A549 (cell line): ENCODE results near the gene USP15. TPM values are rescaled to one million over a fixed set of nuclear protein-coding genes. Genes with fewer than 3 reads are reported as not detected.

Experiments
- ATAC-seq, 2 experiments: fragments of 200-7000 bp in 1 of 2; fragments of >200 bp in 1 of 2; cut with Nextera tagmentation in 1 of 2; cut with Tn5 transposase in 1 of 2; 3 replicates each; pipeline versions ENCODE4 v1.8.0 to v1.9.1; 2018 to 2020; ENCODE audit warnings: mild to moderate bottlenecking in 1 of 2, moderate library complexity in 1 of 2
- CTCF ChIA-PET: fragments of 300-600 bp; sonication (Branson Sonifier 250); formaldehyde crosslinking; extraction: SDS; loops from one replicate; lab custom pipeline; 2021; ENCODE audit warnings: antibody characterized with exemption, inconsistent platforms; lab: Yijun Ruan, JAX
- POLR2A ChIA-PET: fragments of 350-600 bp; formaldehyde crosslinking; extraction: SDS; loops from one replicate; lab custom pipeline; 2021; ENCODE audit warnings: antibody characterized with exemption, inconsistent platforms; lab: Yijun Ruan, JAX
- DNase-seq, 2 experiments: peaks; one replicate each; pipeline versions ENCODE4 v3.0.0 to v3.0.0-alpha.2; 2011 to 2016; ENCODE audit warnings: low read depth in 1 of 2, low spot score in 1 of 2
- FAIRE-seq: peaks from 2 replicates; lab custom pipeline; 2011; peaks lifted over from hg19 to GRCh38; lab: Jason Lieb, UNC
- H3K27ac ChIP-seq, 2 experiments: fragments of >200 bp; sonication (Bioruptor Twin); formaldehyde crosslinking; 3 replicates each; pipeline ENCODE4 v1.5.1; 2016 to 2017
- H3K4me1 ChIP-seq: fragments of >200 bp; sonication (Bioruptor Twin); formaldehyde crosslinking; 3 replicates; pipeline ENCODE4 v1.6.1; 2016
- H3K4me2 ChIP-seq: fragments of >200 bp; sonication (Bioruptor Twin); formaldehyde crosslinking; 3 replicates; pipeline ENCODE4 v1.6.1; 2016
- H3K4me3 ChIP-seq: fragments of >200 bp; sonication (Bioruptor Twin); formaldehyde crosslinking; 3 replicates; pipeline ENCODE4 v1.5.1; 2016
- H3K9me3 ChIP-seq: fragments of >200 bp; sonication (Bioruptor Twin); formaldehyde crosslinking; 3 replicates; pipeline ENCODE4 v1.6.1; 2016
- BCL3 ChIP-seq: fragments of >200 bp; sonication (Bioruptor Twin); formaldehyde crosslinking; IDR thresholded peaks from 3 replicates; pipeline ENCODE4 v1.6.1; 2016
- BHLHE40 ChIP-seq: IDR thresholded peaks from 2 replicates; pipeline ENCODE4 v1.6.1; 2012; ENCODE audit warnings: low read depth, low read length, inconsistent platforms
- CBX2 ChIP-seq: fragments of 200-600 bp; sonication (generic); IDR thresholded peaks from 2 replicates; pipeline ENCODE4 v1.6.1; 2016; ENCODE audit warnings: low read depth, mild to moderate bottlenecking, borderline replicate concordance
- CEBPB ChIP-seq, 2 experiments: fragments of >200 bp in 1 of 2; sonication (Bioruptor Twin) in 1 of 2; formaldehyde crosslinking in 1 of 2; IDR thresholded peaks; 2 replicates each; pipeline ENCODE4 v1.6.1; 2012 to 2016
- CHD2 ChIP-seq: fragments of 150-350 bp; IDR thresholded peaks from 2 replicates; pipeline ENCODE4 v1.6.1; 2014; ENCODE audit warnings: low read length; ENCODE audit not compliant: partially characterized antibody
- CHD4 ChIP-seq: fragments of 200-600 bp; sonication (generic); IDR thresholded peaks from 2 replicates; pipeline ENCODE4 v1.6.1; 2016; ENCODE audit warnings: antibody characterized with exemption, mild to moderate bottlenecking, borderline replicate concordance
- EHF ChIP-seq: fragments of 250-450 bp; sonication (Bioruptor Pico); IDR thresholded peaks from 2 replicates; pipeline ENCODE4 v1.5.0; 2020; ENCODE audit warnings: mild to moderate bottlenecking
- FOSB ChIP-seq: fragments of 250-450 bp; sonication (Bioruptor Pico); IDR thresholded peaks from 2 replicates; pipeline ENCODE4 v1.5.0; 2020; ENCODE audit warnings: mild to moderate bottlenecking, moderate library complexity
- FOXS1 ChIP-seq: fragments of 250-450 bp; sonication (Bioruptor Pico); IDR thresholded peaks from 2 replicates; pipeline ENCODE4 v1.5.0; 2020; ENCODE audit warnings: mild to moderate bottlenecking, moderate library complexity
- HDAC2 ChIP-seq: fragments of 200-600 bp; sonication (generic); IDR thresholded peaks from 2 replicates; pipeline ENCODE4 v1.6.1; 2016
- HEYL ChIP-seq: fragments of 250-450 bp; sonication (Bioruptor Pico); IDR thresholded peaks from 2 replicates; pipeline ENCODE4 v1.8.0; 2021; ENCODE audit warnings: mild to moderate bottlenecking, moderate library complexity
- HOXB13 ChIP-seq: fragments of 250-450 bp; sonication (Bioruptor Pico); IDR thresholded peaks from 2 replicates; pipeline ENCODE4 v1.5.0; 2020; ENCODE audit warnings: low read depth, mild to moderate bottlenecking, moderate library complexity
- JUNB ChIP-seq: fragments of >200 bp; sonication (Bioruptor Twin); formaldehyde crosslinking; IDR thresholded peaks from 2 replicates; pipeline ENCODE4 v1.6.1; 2016
- MAX ChIP-seq: IDR thresholded peaks from 2 replicates; pipeline ENCODE4 v1.6.1; 2012
- MAZ ChIP-seq: fragments of 150-350 bp; IDR thresholded peaks from 2 replicates; pipeline ENCODE4 v1.6.1; 2014; ENCODE audit warnings: antibody characterized with exemption, low read depth, low read length, borderline replicate concordance
- MYC ChIP-seq: IDR thresholded peaks from 2 replicates; pipeline ENCODE4 v1.6.1; 2012; ENCODE audit warnings: mild to moderate bottlenecking, inconsistent platforms, low read length, improper control_type of control experiment, borderline replicate concordance
- NPAS2 ChIP-seq: fragments of 250-450 bp; sonication (Bioruptor Pico); IDR thresholded peaks from 2 replicates; pipeline ENCODE4 v1.8.0; 2022; ENCODE audit warnings: mild to moderate bottlenecking, moderate library complexity, borderline replicate concordance
- PHF8 ChIP-seq: fragments of 200-600 bp; sonication (generic); IDR thresholded peaks from 2 replicates; pipeline ENCODE4 v1.6.1; 2016; ENCODE audit warnings: low read depth, mild to moderate bottlenecking, antibody characterized with exemption, moderate library complexity, borderline replicate concordance
- POLR2A ChIP-seq: IDR thresholded peaks from 2 replicates; pipeline ENCODE4 v1.6.1; 2012; ENCODE audit warnings: mild to moderate bottlenecking, low read length
- POLR2AphosphoS2 ChIP-seq: conservative IDR thresholded peaks from 2 replicates; pipeline ENCODE4 v1.6.1; 2012; ENCODE audit warnings: low read length, improper control_type of control experiment, inconsistent platforms
- RARB ChIP-seq: fragments of 250-450 bp; sonication (Bioruptor Pico); IDR thresholded peaks from 2 replicates; pipeline ENCODE4 v1.8.0; 2021; ENCODE audit warnings: mild to moderate bottlenecking, moderate library complexity
- RCOR1 ChIP-seq: fragments of 150-350 bp; IDR thresholded peaks from 2 replicates; pipeline ENCODE4 v1.6.1; 2014; ENCODE audit warnings: antibody characterized with exemption, low read length, low read depth
- REST ChIP-seq: fragments of 200-600 bp; sonication (generic); IDR thresholded peaks from 2 replicates; pipeline ENCODE4 v1.6.1; 2016; ENCODE audit warnings: antibody characterized with exemption, mild to moderate bottlenecking, moderate library complexity
- RFX5 ChIP-seq: fragments of 450-650 bp; IDR thresholded peaks from 2 replicates; pipeline ENCODE4 v1.7.1; 2014; ENCODE audit warnings: antibody characterized with exemption, mild to moderate bottlenecking, moderate library complexity
- SMC3 ChIP-seq: fragments of >200 bp; sonication (Bioruptor Twin); formaldehyde crosslinking; IDR thresholded peaks from 3 replicates; pipeline ENCODE4 v1.6.1; 2018; ENCODE audit warnings: inconsistent platforms
- TFCP2L1 ChIP-seq: fragments of 250-450 bp; sonication (Bioruptor Pico); IDR thresholded peaks from 2 replicates; pipeline ENCODE4 v1.5.0; 2021; ENCODE audit warnings: mild to moderate bottlenecking
- ZC3H11A ChIP-seq: fragments of 450-650 bp; IDR thresholded peaks from 2 replicates; pipeline ENCODE4 v1.6.1; 2014; ENCODE audit warnings: antibody characterized with exemption, mild to moderate bottlenecking
- WGBS: methylation state at CpG from one replicate; pipeline ENCODE4 v1.1.6; 2017; ENCODE audit errors: missing lambda C conversion rate; 5-methylcytosine and 5-hydroxymethylcytosine counted together
- polyA plus RNA-seq, 4 experiments: library from polyadenylated mRNA; depleted of rRNA in 3 of 4; stranded (reverse); fragments of >200 nt; fragmentation: RNase III in 1 of 4; extraction: RNeasy Plus Mini Kit Qiagen cat#74134 plus additional on column Dnase treatment in 1 of 4; gene quantifications; 2 replicates in 3 of 4; 3 replicates in 1 of 4; pipeline ENCODE4 v1.2.3, GENCODE V29; 2011 to 2017

USP15 gene
- polyA plus RNA-seq, 2 of the 4 experiments (the other 2 are of a cell fraction): 30.4 to 67.6 TPM

DNA sequence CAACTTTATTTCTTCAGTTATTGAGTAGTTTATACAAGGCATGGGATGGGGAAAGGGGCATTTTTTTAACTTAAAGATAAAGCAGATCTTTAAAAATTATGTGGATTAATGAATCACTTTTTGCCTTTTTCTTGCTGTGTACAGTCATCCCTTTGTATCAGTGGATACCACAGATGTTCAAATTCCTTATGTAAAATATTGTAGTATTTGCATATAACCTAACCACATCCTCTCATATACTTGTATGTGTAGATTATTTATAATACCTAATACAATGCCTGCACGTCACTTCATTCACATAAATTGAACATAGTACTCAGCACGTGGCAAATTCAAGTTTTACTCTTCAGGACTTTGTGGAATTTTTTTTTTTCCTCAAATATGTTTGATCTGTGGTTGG is 139.9 kb downstream of the USP15 start (continued):
- TF ChIP-seq PHF8 (no peak), MAX (no peak), POLR2AphosphoS2 (no peak), ZC3H11A (no peak), JUNB (no peak), CBX2 (no peak), BHLHE40 (no peak), BCL3 (no peak), RARB (CRISPR knock-in tag) (no peak)

DNA sequence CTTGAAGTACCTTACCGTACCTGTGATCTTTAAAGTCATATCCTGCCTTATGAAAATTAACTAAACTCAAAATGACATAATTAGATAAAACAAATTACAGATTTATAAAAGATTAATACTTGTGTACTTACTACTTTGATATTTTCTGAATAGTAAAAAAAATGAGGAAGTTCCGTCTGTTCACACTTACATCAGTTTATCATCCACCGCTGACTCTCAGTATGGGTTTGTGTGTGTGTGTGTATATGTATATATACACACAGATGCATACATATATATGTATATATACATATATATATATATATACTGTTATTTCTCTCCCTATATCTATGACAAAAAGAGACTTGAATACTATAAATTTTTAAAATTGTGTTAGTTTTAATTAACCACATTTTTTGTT is 141.4 kb downstream of the USP15 start:
- POLR2A ChIA-PET: no interaction called here
- no peak overlapping the region for H3K27ac ChIP-seq
- ATAC-seq (no peak), FAIRE-seq (no peak), DNase-seq (no peak)
- H3K9me3 ChIP-seq: no peaks in the 10 kb centered on the region
- H3K4me1 ChIP-seq: no peaks in the 10 kb centered on the region
- no peak overlapping the region for H3K4me3 ChIP-seq
- CTCF ChIA-PET: no interaction called here
- 94% methylated on average over 3 of the region's 3 CpGs for WGBS
- H3K4me2 ChIP-seq: no peak overlapping the region
- no peak for TF ChIP-seq CEBPB (IDR thresholded peaks at IDR 0.05)
- no peak for TF ChIP-seq MAZ
- TF ChIP-seq POLR2AphosphoS2: no peak
- TF ChIP-seq FOSB (CRISPR knock-in tag): no peak
- no peak for TF ChIP-seq REST
- no peak for TF ChIP-seq CHD4
- no peak for TF ChIP-seq FOXS1 (CRISPR knock-in tag)
- no peak for TF ChIP-seq POLR2A
- no peak for TF ChIP-seq TFCP2L1 (CRISPR knock-in tag)
- TF ChIP-seq HOXB13: no peak
- no peak for TF ChIP-seq SMC3
- no peak for TF ChIP-seq HEYL (CRISPR knock-in tag)
- no peak for TF ChIP-seq NPAS2
- no peak for TF ChIP-seq ZC3H11A
- no peak for TF ChIP-seq MYC

DNA sequence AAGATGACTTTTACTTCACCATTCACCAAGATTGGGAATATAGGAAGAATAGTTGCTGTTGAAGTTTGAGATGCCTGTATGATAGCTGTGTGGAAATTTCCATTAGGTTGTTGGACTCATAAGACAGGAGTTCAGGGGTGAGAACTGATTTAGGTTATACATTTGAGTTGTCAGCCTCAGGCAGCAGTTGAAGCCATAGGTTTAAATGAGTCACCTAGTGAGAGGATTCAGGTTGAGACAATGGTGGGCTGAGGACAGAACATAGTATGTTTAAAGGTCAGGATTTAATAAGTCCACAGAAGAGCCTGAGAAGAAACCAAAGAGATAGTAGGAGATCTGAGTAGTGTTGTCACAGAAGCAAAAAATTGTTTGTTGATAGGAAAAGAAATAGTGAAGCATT is 142.8 kb downstream of the USP15 start:
- H3K4me3 ChIP-seq: no peak overlapping the region
- H3K4me1 ChIP-seq: no peaks in the 10 kb centered on the region
- H3K27ac ChIP-seq: no peak overlapping the region
- no peak overlapping the region for H3K4me2 ChIP-seq
- DNase-seq: no peak
- FAIRE-seq: no peak
- no peak for ATAC-seq
- CTCF ChIA-PET: interaction anchor here (1.6 kb wide), 1 partner anchor 35 kb away, joined by 3 read pairs; no protein-coding TSS in a partner anchor
- POLR2A ChIA-PET: no interaction called here
- no peaks in the 10 kb centered on the region for H3K9me3 ChIP-seq
- TF ChIP-seq HDAC2 (no peak), RFX5 (no peak), MAZ (no peak), CHD2 (no peak), REST (no peak), RCOR1 (no peak), EHF (CRISPR knock-in tag) (no peak), PHF8 (no peak), POLR2A (no peak), BCL3 (no peak), JUNB (no peak)
